HFF-Myc (cell line): ENCODE measurements around the gene DKKL1.

Experiments used
- DNase-seq: peaks from one replicate; pipeline ENCODE4 v3.0.0-alpha.2; 2011; ENCODE audit warnings: low read depth; ENCODE audit errors: extremely low read depth
- H3K4me3 ChIP-seq: replicated peaks from 2 replicates; pipeline ENCODE4 v1.5.1; 2011; ENCODE audit warnings: low read depth, mild to moderate bottlenecking, control low read depth, low read length
- TF ChIP-seq, protein P1 (sequence below): IDR thresholded peaks from 2 replicates; pipeline ENCODE4 v1.5.1; 2012; ENCODE audit warnings: mild to moderate bottlenecking, low read depth, low read length, control low read depth; ENCODE audit errors: missing control alignments

Gene DKKL1

GRCh38 chr19:49380391-49380790, 16.7 kb downstream of the DKKL1 start:
- DNase-seq: no peak
- TF ChIP-seq, protein P1, sequence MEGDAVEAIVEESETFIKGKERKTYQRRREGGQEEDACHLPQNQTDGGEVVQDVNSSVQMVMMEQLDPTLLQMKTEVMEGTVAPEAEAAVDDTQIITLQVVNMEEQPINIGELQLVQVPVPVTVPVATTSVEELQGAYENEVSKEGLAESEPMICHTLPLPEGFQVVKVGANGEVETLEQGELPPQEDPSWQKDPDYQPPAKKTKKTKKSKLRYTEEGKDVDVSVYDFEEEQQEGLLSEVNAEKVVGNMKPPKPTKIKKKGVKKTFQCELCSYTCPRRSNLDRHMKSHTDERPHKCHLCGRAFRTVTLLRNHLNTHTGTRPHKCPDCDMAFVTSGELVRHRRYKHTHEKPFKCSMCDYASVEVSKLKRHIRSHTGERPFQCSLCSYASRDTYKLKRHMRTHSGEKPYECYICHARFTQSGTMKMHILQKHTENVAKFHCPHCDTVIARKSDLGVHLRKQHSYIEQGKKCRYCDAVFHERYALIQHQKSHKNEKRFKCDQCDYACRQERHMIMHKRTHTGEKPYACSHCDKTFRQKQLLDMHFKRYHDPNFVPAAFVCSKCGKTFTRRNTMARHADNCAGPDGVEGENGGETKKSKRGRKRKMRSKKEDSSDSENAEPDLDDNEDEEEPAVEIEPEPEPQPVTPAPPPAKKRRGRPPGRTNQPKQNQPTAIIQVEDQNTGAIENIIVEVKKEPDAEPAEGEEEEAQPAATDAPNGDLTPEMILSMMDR: no peak
- no peak overlapping the region for H3K4me3 ChIP-seq

GRCh38 chr19:49382639-49383038, 19.0 kb downstream of the DKKL1 start:
- TF ChIP-seq, protein P1: no peak
- no peak for DNase-seq
- H3K4me3 ChIP-seq: no peak overlapping the region

- TF ChIP-seq, protein P1: no peak
- DNase-seq: no peak
- H3K4me3 ChIP-seq: no peak overlapping the region
Measured at GRCh38 chr19:49383599-49383998, 19.9 kb downstream of the DKKL1 start.

DNA sequence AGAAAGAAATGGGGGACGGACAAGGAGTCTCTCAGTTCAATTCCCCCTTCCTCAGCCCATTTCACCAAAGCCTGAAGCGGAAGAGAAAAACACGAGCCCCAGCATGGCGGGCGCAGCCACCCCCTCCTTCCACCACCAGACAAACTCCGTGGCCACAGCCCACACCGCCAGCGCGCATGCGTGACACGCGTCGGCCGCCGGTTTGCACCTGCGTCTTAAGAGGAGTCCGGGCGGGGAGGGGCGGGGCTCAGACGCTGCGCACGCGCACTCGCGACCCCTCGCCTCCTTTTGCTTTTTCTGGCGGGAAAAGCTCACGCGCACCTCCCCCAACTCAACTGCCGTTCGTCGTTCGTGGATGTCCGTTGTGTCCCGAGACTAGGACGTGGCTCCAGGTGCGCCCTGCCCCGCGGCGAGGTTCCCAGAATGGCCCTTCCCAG, 24.3 kb downstream of the DKKL1 start, which contains the start of gene KASH5:
Gene KASH5, plus strand, starts transcription at position 314 of the 437 bp plus-strand sequence. CDS start 2,635 bp downstream, outside the sequence.
- no peak for DNase-seq
- TF ChIP-seq, protein P1: no peak
- no peak within 1 kb of the TSS for H3K4me3 ChIP-seq

DNA sequence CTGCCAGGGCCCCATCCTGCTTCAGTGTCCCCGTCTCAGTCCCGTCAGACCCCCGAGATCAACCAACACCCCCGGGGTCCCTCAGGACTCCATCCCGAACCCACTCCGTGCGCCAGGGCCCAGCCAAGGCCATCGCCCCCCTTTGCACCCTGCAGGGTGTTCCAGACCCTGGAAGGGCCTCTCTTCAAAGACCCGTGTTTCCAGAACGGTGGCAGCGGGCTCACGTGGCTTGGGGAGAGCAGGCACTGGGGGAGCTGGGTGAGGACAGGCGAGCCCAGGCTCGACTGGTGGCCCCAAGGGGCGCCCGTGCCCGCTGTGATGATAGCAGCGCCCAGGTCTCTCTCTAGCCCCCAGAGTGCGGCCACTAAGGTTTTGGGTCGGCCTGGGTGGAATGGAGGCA, 25.7 kb downstream of the DKKL1 start:
- TF ChIP-seq, protein P1: no peak
- DNase-seq: no peak
- H3K4me3 ChIP-seq: no peak overlapping the region

DNA sequence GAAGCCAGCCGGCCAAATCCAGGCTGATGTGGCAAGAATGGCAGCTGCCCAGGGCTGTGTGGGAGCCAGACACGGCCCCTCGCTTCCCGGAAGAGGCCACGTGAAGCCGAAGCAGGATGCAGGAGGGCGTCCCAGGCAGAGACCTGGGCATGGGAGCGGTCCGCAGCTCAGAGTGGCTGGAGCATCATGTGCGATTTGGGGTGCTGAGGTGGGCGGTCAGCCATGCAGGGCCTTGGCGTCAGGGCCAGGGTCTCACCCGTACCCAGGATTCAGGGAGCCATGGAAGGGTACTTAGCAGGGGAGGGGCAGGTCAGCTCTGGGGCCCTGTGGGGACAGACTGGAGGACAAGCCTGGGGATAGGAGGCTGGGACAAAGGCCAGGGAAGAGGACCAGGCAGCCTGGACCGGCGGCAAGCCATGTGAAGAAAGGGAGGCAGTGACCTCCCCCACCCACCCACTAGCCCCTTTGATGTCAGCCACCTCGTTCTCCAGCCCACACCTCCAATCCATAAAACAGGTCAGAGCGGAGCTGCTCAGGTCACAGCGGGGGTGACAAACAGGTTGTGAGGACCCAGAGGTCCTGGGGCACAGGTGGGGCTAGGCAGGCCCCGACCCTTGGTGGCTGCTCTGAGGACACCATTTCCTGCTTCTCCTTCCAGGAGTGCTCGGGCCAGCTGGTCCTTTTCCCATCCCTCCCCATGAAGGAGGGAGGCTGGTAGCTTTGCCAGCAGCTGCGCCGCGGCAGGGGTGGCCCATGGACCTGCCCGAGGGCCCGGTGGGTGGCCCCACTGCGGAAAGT, 26.7 kb downstream of the DKKL1 start:
- H3K4me3 ChIP-seq: no peak overlapping the region
- TF ChIP-seq, protein P1: no peak
- no peak for DNase-seq
